Smooth muscle cell (in vitro differentiated cells): ENCODE results near the gene TET3. TPM values are rescaled to one million over a fixed set of nuclear protein-coding genes. Genes with fewer than 3 reads are reported as not detected.

ENCODE experiments used
- DNase-seq: peaks from one replicate; lab custom pipeline; 2025; ENCODE audit not compliant: unreplicated experiment; lab: John Stamatoyannopoulos, UW
- H2AFZ ChIP-seq: fragments of 200-600 bp; sonication (generic); 2 replicates; pipeline ENCODE4 v1.6.0; 2016; ENCODE audit warnings: antibody characterized with exemption, low read depth, mild to moderate bottlenecking
- H3F3A ChIP-seq: fragments of 200-600 bp; sonication (generic); 2 replicates; pipeline ENCODE4 v1.6.0; 2017; ENCODE audit warnings: antibody characterized with exemption, low read depth
- H3K27ac ChIP-seq: fragments of 200-600 bp; sonication (generic); 2 replicates; pipeline ENCODE4 v1.5.1; 2016; ENCODE audit warnings: low read depth, mild to moderate bottlenecking
- H3K27me3 ChIP-seq: fragments of 200-600 bp; sonication (generic); 2 replicates; pipeline ENCODE4 v1.6.1; 2016; ENCODE audit warnings: low read depth, mild to moderate bottlenecking
- H3K36me3 ChIP-seq: fragments of 200-600 bp; sonication (generic); 2 replicates; pipeline ENCODE4 v1.5.1; 2016; ENCODE audit warnings: low read depth
- H3K4me1 ChIP-seq: fragments of 200-600 bp; sonication (generic); 2 replicates; pipeline ENCODE4 v1.5.1; 2016; ENCODE audit warnings: low read depth
- H3K4me2 ChIP-seq: fragments of 200-600 bp; sonication (generic); 2 replicates; pipeline ENCODE4 v1.6.0; 2016; ENCODE audit warnings: mild to moderate bottlenecking
- H3K4me3 ChIP-seq: fragments of 200-600 bp; sonication (generic); 2 replicates; pipeline ENCODE4 v1.5.1; 2016; ENCODE audit warnings: mild to moderate bottlenecking
- H3K79me2 ChIP-seq: fragments of 200-600 bp; sonication (generic); 2 replicates; pipeline ENCODE4 v1.6.0; 2016; ENCODE audit warnings: low read depth, mild to moderate bottlenecking
- H3K9ac ChIP-seq: fragments of 200-600 bp; sonication (generic); 2 replicates; pipeline ENCODE4 v1.6.0; 2016; ENCODE audit warnings: low read depth
- H3K9me3 ChIP-seq: fragments of 200-600 bp; sonication (generic); replicated peaks from 2 replicates; pipeline ENCODE4 v1.5.1; 2016; ENCODE audit warnings: low read depth
- H4K20me1 ChIP-seq: fragments of 200-600 bp; sonication (generic); 2 replicates; pipeline ENCODE4 v1.6.0; 2016; ENCODE audit warnings: low read depth
- CTCF ChIP-seq: fragments of 200-600 bp; sonication (generic); IDR thresholded peaks from 2 replicates; pipeline ENCODE4 v1.5.1; 2017; ENCODE audit warnings: borderline replicate concordance, mild to moderate bottlenecking, antibody characterized with exemption; ENCODE audit not compliant: insufficient read depth, poor library complexity, severe bottlenecking
- WGBS: methylation state at CpG from one replicate; pipeline ENCODE4 v1.1.7; 2016; ENCODE audit warnings: low lambda C conversion rate; 5-methylcytosine and 5-hydroxymethylcytosine counted together
- polyA plus RNA-seq: library from polyadenylated mRNA; unstranded; fragments of >200 nt; fragmentation: Nextera tagmentation; extraction: Ambion mirVana; gene quantifications from 2 replicates; pipeline ENCODE4 v1.2.1, GENCODE V29; 2016
- total RNA-seq: library from RNA; depleted of rRNA; stranded (reverse); fragments of >200 nt; gene quantifications from 2 replicates; pipeline ENCODE4 v1.2.3, GENCODE V29; 2014

The TET3 gene
- total and polyA plus RNA-seq, 2 experiments from 2014 or later: 3.2 to 12.7 TPM

- Histone ChIP-seq H3K4me1 (peaks cover 8% of the 10 kb centered on the region), H3K9me3 (no peaks in the 10 kb centered on the region), H3K79me2 (peaks cover 93% of the 10 kb centered on the region), H3K27ac (no peak overlapping the region), H2AFZ (no peak overlapping the region), H3K27me3 (no peaks in the 10 kb centered on the region), H3K4me2 (no peak overlapping the region), H3K36me3 (no peaks in the 10 kb centered on the region), H4K20me1 (peaks cover 86% of the 10 kb centered on the region), H3K9ac (no peak overlapping the region), H3K4me3 (no peak overlapping the region), H3F3A (peaks cover 9% of the 10 kb centered on the region)
- DNase-seq: no peak
- WGBS: 93% methylated on average over 1 of the region's 1 CpG
- no peak for TF ChIP-seq CTCF
Observed at GRCh38 chr2:74027496-74027895, 42.8 kb downstream of the TET3 start.

DNA sequence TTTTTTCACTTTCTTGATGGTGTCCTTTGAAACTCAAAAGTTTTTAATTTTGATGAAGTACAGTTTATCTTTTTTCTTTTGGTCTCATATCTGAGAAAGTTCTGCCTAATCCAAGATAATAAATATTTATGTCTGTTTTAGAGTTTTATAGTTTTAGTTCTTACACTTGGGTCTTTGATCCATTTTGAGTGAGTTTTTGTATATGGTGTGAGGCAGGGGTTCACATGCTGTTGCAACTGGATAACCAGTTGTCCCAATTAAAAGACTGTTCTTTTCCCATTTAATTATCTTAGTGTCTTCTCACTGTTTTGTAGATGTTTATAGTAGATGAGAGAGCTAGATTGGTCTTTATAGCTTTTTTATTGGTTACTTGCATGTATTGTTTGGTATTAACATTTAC lies 43.6 kb downstream of the TET3 start:
- no peak overlapping the region for H3K4me2 ChIP-seq
- peaks cover 86% of the 10 kb centered on the region for H4K20me1 ChIP-seq
- no peak overlapping the region for H2AFZ ChIP-seq
- no peaks in the 10 kb centered on the region for H3K36me3 ChIP-seq
- H3K4me1 ChIP-seq: peaks cover 11% of the 10 kb centered on the region
- no peak overlapping the region for H3K9ac ChIP-seq
- no peak for DNase-seq
- TF ChIP-seq CTCF: no peak
- H3K4me3 ChIP-seq: no peak overlapping the region
- no peaks in the 10 kb centered on the region for H3K27me3 ChIP-seq
- H3K79me2 ChIP-seq: peaks cover 92% of the 10 kb centered on the region
- no peak overlapping the region for H3K27ac ChIP-seq
- H3K9me3 ChIP-seq: no peaks in the 10 kb centered on the region
- H3F3A ChIP-seq: peaks cover 15% of the 10 kb centered on the region

DNA sequence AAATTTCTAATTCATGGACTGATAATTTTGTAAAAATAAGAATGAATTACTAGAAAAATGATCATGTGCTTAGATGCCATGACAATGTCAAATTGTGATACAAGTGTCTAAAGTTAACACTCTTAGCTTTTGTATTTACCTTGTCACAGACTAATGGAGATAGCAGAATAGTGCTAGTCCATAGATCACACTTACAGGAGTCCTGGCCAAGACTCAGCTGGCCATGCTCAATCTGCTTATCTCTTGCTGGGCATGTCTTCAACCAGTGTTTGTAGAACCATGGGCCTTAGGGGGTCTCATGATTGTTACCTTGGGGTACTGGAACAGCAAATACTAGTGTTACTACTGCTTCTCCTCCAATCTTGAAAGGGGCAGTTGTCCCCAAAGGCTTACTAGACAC lies 44.0 kb downstream of the TET3 start:
- peaks cover 15% of the 10 kb centered on the region for H3F3A ChIP-seq
- peaks cover 11% of the 10 kb centered on the region for H3K4me1 ChIP-seq
- no peak for TF ChIP-seq CTCF
- no peaks in the 10 kb centered on the region for H3K27me3 ChIP-seq
- no peaks in the 10 kb centered on the region for H3K9me3 ChIP-seq
- no peak overlapping the region for H3K27ac ChIP-seq
- no peak overlapping the region for H2AFZ ChIP-seq
- peaks cover 86% of the 10 kb centered on the region for H4K20me1 ChIP-seq
- peaks cover 92% of the 10 kb centered on the region for H3K79me2 ChIP-seq
- no peak overlapping the region for H3K4me3 ChIP-seq
- no peak overlapping the region for H3K9ac ChIP-seq
- no peaks in the 10 kb centered on the region for H3K36me3 ChIP-seq
- H3K4me2 ChIP-seq: no peak overlapping the region
- DNase-seq: no peak

DNA sequence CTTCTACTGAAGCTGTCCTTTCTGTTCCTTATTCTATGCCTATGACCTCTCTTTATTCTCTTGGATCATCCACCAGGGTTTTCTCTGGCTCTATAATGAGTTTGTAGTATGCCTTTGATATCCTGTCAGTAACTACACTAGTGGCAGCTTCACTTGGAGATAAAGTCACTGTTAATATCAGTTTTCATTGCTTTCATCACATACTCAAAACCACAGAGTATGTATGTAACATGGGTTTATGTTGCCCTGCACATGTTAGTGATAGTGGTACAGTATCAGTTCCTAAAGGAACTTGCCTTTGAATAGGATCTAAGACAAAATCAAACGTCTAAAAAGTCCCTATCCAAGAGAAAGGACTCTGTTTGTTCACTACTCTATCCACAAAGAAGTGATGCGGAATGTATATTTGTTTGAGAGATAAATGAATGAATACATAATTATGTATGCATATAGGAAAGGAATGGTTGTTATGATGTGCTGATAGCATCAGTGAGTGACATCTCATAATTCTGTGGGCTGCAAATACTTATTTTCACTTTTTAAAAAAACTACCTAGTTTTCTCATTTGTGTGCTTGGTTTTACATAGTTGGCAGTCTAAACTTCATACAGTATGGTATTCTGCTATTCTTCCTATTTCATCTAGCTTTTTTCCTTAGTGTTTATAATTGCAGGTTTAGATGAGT lies 45.1 kb downstream of the TET3 start:
- H3K4me2 ChIP-seq: no peak overlapping the region
- TF ChIP-seq CTCF: no peak
- H3K36me3 ChIP-seq: no peaks in the 10 kb centered on the region
- DNase-seq: no peak
- no peak overlapping the region for H3K4me3 ChIP-seq
- H3K9me3 ChIP-seq: no peaks in the 10 kb centered on the region
- H4K20me1 ChIP-seq: peaks cover 86% of the 10 kb centered on the region
- peaks cover 11% of the 10 kb centered on the region for H3K4me1 ChIP-seq
- H3K9ac ChIP-seq: no peak overlapping the region
- WGBS: 84% methylated on average over 2 of the region's 2 CpGs
- peaks cover 92% of the 10 kb centered on the region for H3K79me2 ChIP-seq
- no peak overlapping the region for H3K27ac ChIP-seq
- no peaks in the 10 kb centered on the region for H3K27me3 ChIP-seq
- H2AFZ ChIP-seq: no peak overlapping the region
- peaks cover 15% of the 10 kb centered on the region for H3F3A ChIP-seq
